GM12878 (cell line): Measurements from ENCODE around the gene ADAMTS2. TPM values are rescaled to one million over a fixed set of nuclear protein-coding genes. Genes with fewer than 3 reads are reported as not detected.

Experiments used
- ATAC-seq: fragments of 200-7000 bp; cut with Tn5 transposase; 3 replicates; pipeline ENCODE4 v1.9.1; 2020; ENCODE audit warnings: mild to moderate bottlenecking, moderate library complexity
- BruUV-seq: library from RNA; stranded (reverse); fragments of 400-500 nt; replicated peaks from 2 replicates; lab custom pipeline; 2021; lab: Mats Ljungman, UMichigan
- CTCF ChIA-PET: fragments of 300-600 bp; sonication (Branson Sonifier 250); formaldehyde crosslinking; extraction: SDS; loops from one replicate; lab custom pipeline; 2021; ENCODE audit warnings: inconsistent platforms; lab: Yijun Ruan, JAX
- POLR2A ChIA-PET: fragments of 350-600 bp; formaldehyde crosslinking; extraction: SDS; loops from one replicate; lab custom pipeline; 2021; ENCODE audit warnings: inconsistent platforms; lab: Charles Lee
- RAD21 ChIA-PET: fragments of 300-600 bp; sonication (Branson Sonifier 250); formaldehyde crosslinking; loops from one replicate; lab custom pipeline; 2023; ENCODE audit warnings: antibody characterized with exemption; ENCODE audit not compliant: unreplicated experiment; lab: Charles Lee
- SMC1A ChIA-PET: fragments of 300-600 bp; sonication (Branson Sonifier 250); formaldehyde crosslinking; loops from one replicate; lab custom pipeline; 2023; ENCODE audit not compliant: unreplicated experiment, uncharacterized antibody; lab: Charles Lee
- DNase-seq: peaks from one replicate; pipeline ENCODE4 v3.0.0-alpha.2; 2011; ENCODE audit warnings: low read depth, low spot score
- FAIRE-seq: peaks from 3 replicates; lab custom pipeline; 2011; peaks lifted over from hg19 to GRCh38; lab: Jason Lieb, UNC
- H2AFZ ChIP-seq: 2 replicates; pipeline ENCODE4 v1.6.0; 2011; ENCODE audit warnings: low read depth, low read length, control low read depth; ENCODE audit not compliant: control insufficient read depth
- H3K27ac ChIP-seq: 2 replicates; pipeline ENCODE4 v1.5.1; 2011; ENCODE audit warnings: control low read depth; ENCODE audit not compliant: control insufficient read depth, insufficient read depth
- H3K27me3 ChIP-seq, 2 experiments: replicated peaks in 1 of 2; 2 replicates each; pipeline versions ENCODE4 v1.6.0 to v1.6.1; 2011; ENCODE audit warnings: low read length in 1 of 2; ENCODE audit not compliant: control insufficient read depth in 2 of 2, insufficient read depth in 2 of 2
- H3K36me3 ChIP-seq, 2 experiments: 2 replicates each; pipeline ENCODE4 v1.5.1; 2011; ENCODE audit warnings: low read length in 1 of 2; ENCODE audit not compliant: control insufficient read depth in 2 of 2, insufficient read depth in 2 of 2
- H3K4me1 ChIP-seq: 2 replicates; pipeline ENCODE4 v1.6.1; 2011; ENCODE audit warnings: mild to moderate bottlenecking, low read length, moderate library complexity, mixed read lengths; ENCODE audit not compliant: control insufficient read depth, insufficient read depth
- H3K4me2 ChIP-seq: 2 replicates; pipeline ENCODE4 v1.6.0; 2011; ENCODE audit warnings: control low read depth; ENCODE audit not compliant: control insufficient read depth, insufficient read depth
- H3K4me3 ChIP-seq: fragments of 200-600 bp; sonication (generic); 2 replicates; pipeline ENCODE4 v1.5.1; 2016
- H3K79me2 ChIP-seq: 2 replicates; pipeline ENCODE4 v1.6.0; 2011; ENCODE audit warnings: low read length; ENCODE audit not compliant: control insufficient read depth, insufficient read depth
- H3K9ac ChIP-seq: 2 replicates; pipeline ENCODE4 v1.8.0; 2011; ENCODE audit warnings: low read length, control low read depth, mixed read lengths; ENCODE audit not compliant: control insufficient read depth, insufficient read depth
- H3K9me3 ChIP-seq: replicated peaks from 3 replicates; pipeline ENCODE4 v1.5.1; 2011; ENCODE audit warnings: mild to moderate bottlenecking, low read length; ENCODE audit not compliant: control insufficient read depth, insufficient read depth
- H4K20me1 ChIP-seq: 2 replicates; pipeline ENCODE4 v1.6.0; 2011; ENCODE audit not compliant: control insufficient read depth, insufficient read depth
- ASH2L ChIP-seq: fragments of 300-600, 200-600 bp; sonication (generic); IDR thresholded peaks from 2 replicates; pipeline ENCODE4 v1.6.1; 2017; ENCODE audit warnings: low read depth, mild to moderate bottlenecking, borderline replicate concordance
- BACH1 ChIP-seq: fragments of 450-650 bp; IDR thresholded peaks from 2 replicates; pipeline ENCODE4 v1.6.1; 2017; ENCODE audit warnings: mild to moderate bottlenecking, borderline replicate concordance
- KAT2A ChIP-seq: conservative IDR thresholded peaks from 2 replicates; pipeline ENCODE4 v1.6.1; 2011; ENCODE audit warnings: low read depth, low read length; ENCODE audit not compliant: control insufficient read depth
- KLF5 ChIP-seq: fragments of 450-650 bp; IDR thresholded peaks from 2 replicates; pipeline ENCODE4 v1.6.1; 2014; ENCODE audit warnings: mild to moderate bottlenecking; ENCODE audit not compliant: partially characterized antibody
- RB1 ChIP-seq: fragments of 450-650 bp; formaldehyde crosslinking; IDR thresholded peaks from 2 replicates; pipeline ENCODE4 v1.6.1; 2017; ENCODE audit warnings: mild to moderate bottlenecking, borderline replicate concordance
- SUZ12 ChIP-seq: fragments of 200-600 bp; sonication (generic); IDR thresholded peaks from one replicate; pipeline ENCODE4 v1.6.1; 2018; ENCODE audit warnings: antibody characterized with exemption, mild to moderate bottlenecking; ENCODE audit not compliant: unreplicated experiment
- ZBTB40 ChIP-seq: fragments of 450-650 bp; IDR thresholded peaks from 2 replicates; pipeline ENCODE4 v1.6.1; 2016; ENCODE audit warnings: mild to moderate bottlenecking, moderate library complexity, borderline replicate concordance
- ZNF207 ChIP-seq: fragments of 450-650 bp; IDR thresholded peaks from 2 replicates; pipeline ENCODE4 v1.6.1; 2014; ENCODE audit warnings: antibody characterized with exemption, mild to moderate bottlenecking, borderline replicate concordance
- WGBS: methylation state at CpG from one replicate; pipeline ENCODE4 v1.1.6; 2016; ENCODE audit warnings: low lambda C conversion rate; ENCODE audit not compliant: insufficient replicate concordance, insufficient coverage; ENCODE audit errors: missing lambda C conversion rate; 5-methylcytosine and 5-hydroxymethylcytosine counted together
- in situ Hi-C: fragments of 300-500 bp; cut with MboI; formaldehyde crosslinking; loops from 9 replicates; pipeline ENCODE4 v1.14.3; 2018; ENCODE audit warnings: mixed read lengths
- intact Hi-C: fragments of 100-400 bp; cut with micrococcal nuclease; formaldehyde crosslinking; loops from one replicate; pipeline ENCODE4 v1.14.2; 2022; ENCODE audit not compliant: unreplicated experiment
- polyA plus RNA-seq, 11 experiments: library from polyadenylated mRNA; depleted of rRNA in 4 of 11; unstranded in 6 of 11; stranded (reverse) in 5 of 11; fragments of >200 nt; fragmentation: Nextera tagmentation in 4 of 11; fragmentation: Illumina TruSeq in 1 of 11; extraction: Ambion mirVana in 4 of 11; extraction: Trizol in 1 of 11; gene quantifications; 1 replicate in 1 of 11; 2 replicates in 10 of 11; pipeline versions ENCODE4 v1.2.1 to v1.2.3, GENCODE V29; 2011 to 2016; ENCODE audit warnings: inconsistent platforms in 2 of 11, missing spikeins in 2 of 11, low read depth in 1 of 11
- total RNA-seq, 4 experiments: library from RNA; depleted of rRNA in 3 of 4; stranded (reverse); fragments of >200 nt in 3 of 4; fragmentation: Illumina TruSeq in 1 of 4; extraction: Trizol in 1 of 4; gene quantifications; 2 replicates each; pipeline versions ENCODE4 v1.2.1 to v1.2.3, GENCODE V29; 2013 to 2021
- TF ChIP-seq, protein P1 (sequence below): fragments of 450-650 bp; IDR thresholded peaks from 2 replicates; pipeline ENCODE4 v1.6.1; 2017; ENCODE audit warnings: low read depth, mild to moderate bottlenecking, moderate library complexity

The ADAMTS2 gene
- total and polyA plus RNA-seq, 10 of the 15 experiments (the other 5 are each of a cell fraction or from before 2014, with no cell fraction given), result 0.03 to 0.05 TPM; not detected in 8

- Histone ChIP-seq H3K4me3 (no peak overlapping the region), H3K27me3 (no peaks in the 10 kb centered on the region), H3K9me3 (no peaks in the 10 kb centered on the region; the same call in 2 of the 3 replicates), H3K36me3 (no peaks in the 10 kb centered on the region), H3K4me2 (no peak overlapping the region), H4K20me1 (no peaks in the 10 kb centered on the region), H3K9ac (no peak overlapping the region), H3K79me2 (no peaks in the 10 kb centered on the region), H3K27ac (no peak overlapping the region), H2AFZ (no peak overlapping the region), H3K4me1 (no peaks in the 10 kb centered on the region)
- ATAC-seq (no peak), FAIRE-seq (no peak), DNase-seq (no peak)
- in situ Hi-C loops (no loop called here), intact Hi-C loops (no loop called here)
- no peak for TF ChIP-seq ZNF207
- RAD21 ChIA-PET, result no interaction called here
- POLR2A ChIA-PET, result no interaction called here
- no TSS peak for BruUV-seq
- CTCF ChIA-PET, result no interaction called here
- SMC1A ChIA-PET, result no interaction called here
- 67% methylated on average over 17 of the region's 19 CpGs for WGBS
Measured at GRCh38 chr5:179376701-179377420, 31.6 kb upstream of the ADAMTS2 start.

DNA sequence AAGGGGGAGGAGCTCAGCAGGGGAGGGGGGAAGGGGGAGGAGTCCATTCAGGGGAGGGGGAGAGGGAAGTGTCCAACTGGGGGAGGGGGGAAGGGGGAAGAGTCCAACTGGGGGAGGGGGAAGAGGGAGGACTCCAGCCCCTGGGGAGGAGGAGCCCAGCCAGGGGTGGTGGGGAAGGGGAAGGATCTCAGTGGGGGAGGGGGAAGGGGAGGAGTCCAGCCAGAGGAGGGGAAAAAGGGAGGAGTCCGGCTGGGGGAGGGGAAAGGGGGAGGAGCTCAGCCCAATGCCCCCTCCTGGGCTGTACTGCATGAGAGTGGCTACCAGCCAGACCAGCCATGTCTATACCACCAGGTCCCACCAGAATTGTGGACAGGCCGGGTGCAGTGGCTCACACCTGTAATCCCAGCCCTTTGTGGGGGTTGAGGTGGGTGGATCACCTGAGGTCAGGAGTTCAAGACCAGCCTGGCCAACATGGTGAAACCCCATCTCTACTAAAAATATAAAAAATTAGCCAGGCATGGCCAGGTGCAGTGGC, 30.6 kb upstream of the ADAMTS2 start:
- POLR2A ChIA-PET, result no interaction called here
- H3K27me3 ChIP-seq, result no peaks in the 10 kb centered on the region
- H3K27ac ChIP-seq, result no peak overlapping the region
- no peak overlapping the region for H2AFZ ChIP-seq
- H3K9me3 ChIP-seq, result no peaks in the 10 kb centered on the region; the same call in 2 of the 3 replicates
- H3K4me3 ChIP-seq, result no peak overlapping the region
- SMC1A ChIA-PET, result no interaction called here
- no peak for ATAC-seq
- no TSS peak for BruUV-seq
- H3K9ac ChIP-seq, result no peak overlapping the region
- no peaks in the 10 kb centered on the region for H3K4me1 ChIP-seq
- H4K20me1 ChIP-seq, result no peaks in the 10 kb centered on the region
- in situ Hi-C loops, result no loop called here
- RAD21 ChIA-PET, result no interaction called here
- no peak overlapping the region for H3K4me2 ChIP-seq
- DNase-seq, result no peak
- TF ChIP-seq ASH2L, result no peak
- no peak for TF ChIP-seq KLF5
- no peak for TF ChIP-seq ZNF207
- TF ChIP-seq RB1, result no peak
- TF ChIP-seq, protein P1, sequence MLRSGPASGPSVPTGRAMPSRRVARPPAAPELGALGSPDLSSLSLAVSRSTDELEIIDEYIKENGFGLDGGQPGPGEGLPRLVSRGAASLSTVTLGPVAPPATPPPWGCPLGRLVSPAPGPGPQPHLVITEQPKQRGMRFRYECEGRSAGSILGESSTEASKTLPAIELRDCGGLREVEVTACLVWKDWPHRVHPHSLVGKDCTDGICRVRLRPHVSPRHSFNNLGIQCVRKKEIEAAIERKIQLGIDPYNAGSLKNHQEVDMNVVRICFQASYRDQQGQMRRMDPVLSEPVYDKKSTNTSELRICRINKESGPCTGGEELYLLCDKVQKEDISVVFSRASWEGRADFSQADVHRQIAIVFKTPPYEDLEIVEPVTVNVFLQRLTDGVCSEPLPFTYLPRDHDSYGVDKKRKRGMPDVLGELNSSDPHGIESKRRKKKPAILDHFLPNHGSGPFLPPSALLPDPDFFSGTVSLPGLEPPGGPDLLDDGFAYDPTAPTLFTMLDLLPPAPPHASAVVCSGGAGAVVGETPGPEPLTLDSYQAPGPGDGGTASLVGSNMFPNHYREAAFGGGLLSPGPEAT, result no peak
- TF ChIP-seq ZBTB40, result no peak
- no peak for TF ChIP-seq SUZ12
- no peak for TF ChIP-seq BACH1
- TF ChIP-seq KAT2A, result no peak
- TF ChIP-seq, all 136 proteins: peak for 0
- intact Hi-C loops, result no loop called here
- no peak for FAIRE-seq
- no peaks in the 10 kb centered on the region for H3K79me2 ChIP-seq
- H3K36me3 ChIP-seq, result no peaks in the 10 kb centered on the region
- CTCF ChIA-PET, result no interaction called here
- WGBS, result 44% methylated on average over 1 of the region's 2 CpGs
